Muscle of back (tissue), 11 donors: ENCODE data around the gene GRIA1. TPM values are rescaled to one million over a fixed set of nuclear protein-coding genes. Genes with fewer than 3 reads are reported as not detected.
"Not testable (repeated sequence)": the region's sequence is repeated elsewhere in the genome, so short reads cannot be mapped to it uniquely, and the experiment has no call there.

Experiments used
- DNase-seq, 3 donors: peaks; one replicate each; pipeline versions ENCODE4 v3.0.0 to v3.0.0-alpha.2; 2013
- polyA plus RNA-seq, 10 donors: library from polyadenylated mRNA; unstranded; fragments of 120-200 nt; gene quantifications; one replicate each; pipeline ENCODE4 v1.2.1, GENCODE V29; 2013; ENCODE audit not compliant: insufficient read length in 10 of 10

GRIA1 gene
- polyA plus RNA-seq, 10 donors = 0.65 to 1.9 (median 0.86) TPM

- peak in 1 of 3 donors; percentile 10 for DNase-seq
Observed at GRCh38 chr5:153714798-153715197, 224.3 kb downstream of the GRIA1 start.

GRCh38 chr5:153717287-153717686 lies 226.8 kb downstream of the GRIA1 start:
- no peak for DNase-seq

GRCh38 chr5:153718713-153719112 lies 228.2 kb downstream of the GRIA1 start:
- DNase-seq = peak in 2 of 3 donors; percentile 17 to 19

GRCh38 chr5:153719324-153719723 lies 228.9 kb downstream of the GRIA1 start:
- DNase-seq = no peak

DNA sequence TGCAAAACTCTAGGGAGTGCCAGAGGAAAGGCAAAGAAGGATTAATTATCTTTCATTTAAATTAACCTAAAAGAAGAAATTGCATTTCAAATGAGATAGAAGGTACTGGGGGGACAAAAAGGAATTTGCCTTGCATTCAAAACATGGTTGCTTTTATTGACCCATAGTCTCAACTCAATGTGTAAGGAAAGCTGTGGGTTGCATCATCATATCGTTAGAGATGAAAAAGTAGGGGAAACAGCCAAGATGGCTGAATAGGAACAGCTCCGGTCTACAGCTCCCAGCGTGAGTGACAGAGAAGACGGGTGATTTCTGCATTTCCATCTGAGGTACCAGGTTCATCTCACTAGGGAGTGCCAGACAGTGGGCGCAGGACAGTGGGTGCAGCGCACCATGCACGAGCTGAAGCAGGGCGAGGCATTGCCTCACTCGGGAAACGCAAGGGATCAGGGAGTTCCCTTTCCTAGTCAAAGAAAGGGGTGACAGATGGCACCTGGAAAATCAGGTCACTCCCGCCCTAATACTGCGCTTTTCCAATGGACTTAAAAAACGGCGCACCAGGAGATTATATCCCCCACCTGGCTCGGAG lies 232.6 kb downstream of the GRIA1 start:
- not testable (repeated sequence) for DNase-seq

DNA sequence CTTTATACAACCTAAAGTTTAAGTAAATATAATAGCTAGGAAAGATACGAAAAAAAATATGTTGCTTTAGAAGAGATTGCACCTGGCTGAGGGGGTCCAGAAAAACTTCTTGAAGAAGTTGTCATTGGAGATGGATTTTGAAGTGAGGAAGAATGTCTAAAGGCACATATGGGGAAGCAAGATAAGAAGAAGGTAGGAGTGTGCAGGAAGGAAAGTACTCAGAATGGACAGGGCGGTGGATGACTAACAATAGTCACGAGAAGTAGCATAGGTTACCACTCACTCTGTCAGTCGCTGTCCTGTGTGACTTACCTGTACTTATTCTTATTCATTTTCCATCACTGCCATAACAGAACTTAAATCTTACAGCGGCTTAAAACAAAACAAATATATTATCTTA lies 251.6 kb downstream of the GRIA1 start:
- no peak for DNase-seq

- no peak for DNase-seq
Observed at GRCh38 chr5:153744751-153745150, 254.3 kb downstream of the GRIA1 start.

GRCh38 chr5:153745778-153746395 lies 255.4 kb downstream of the GRIA1 start:
- no peak for DNase-seq

GRCh38 chr5:153746440-153746839 lies 256.0 kb downstream of the GRIA1 start:
- DNase-seq = no peak

GRCh38 chr5:153748823-153749222 lies 258.4 kb downstream of the GRIA1 start:
- no peak for DNase-seq

DNA sequence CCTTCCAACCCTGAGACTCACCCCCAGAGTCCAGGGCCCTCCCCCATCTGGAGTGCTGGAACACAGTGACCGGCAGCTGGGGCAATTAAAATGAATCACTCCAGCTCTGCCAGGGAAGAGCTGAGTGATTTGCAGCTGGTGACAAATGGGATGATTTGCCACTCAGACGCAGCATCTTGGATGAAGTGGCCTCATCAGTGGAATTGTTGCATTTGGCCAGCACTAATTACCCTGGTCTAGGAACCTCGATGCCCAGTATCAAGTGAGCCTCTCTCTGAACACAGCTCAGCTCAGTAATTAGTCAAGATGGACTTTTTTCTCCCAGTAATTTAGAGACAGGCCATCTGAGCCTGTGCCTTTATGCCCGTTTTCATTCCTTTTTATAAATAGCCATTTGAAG lies 259.5 kb downstream of the GRIA1 start:
- no peak for DNase-seq

DNA sequence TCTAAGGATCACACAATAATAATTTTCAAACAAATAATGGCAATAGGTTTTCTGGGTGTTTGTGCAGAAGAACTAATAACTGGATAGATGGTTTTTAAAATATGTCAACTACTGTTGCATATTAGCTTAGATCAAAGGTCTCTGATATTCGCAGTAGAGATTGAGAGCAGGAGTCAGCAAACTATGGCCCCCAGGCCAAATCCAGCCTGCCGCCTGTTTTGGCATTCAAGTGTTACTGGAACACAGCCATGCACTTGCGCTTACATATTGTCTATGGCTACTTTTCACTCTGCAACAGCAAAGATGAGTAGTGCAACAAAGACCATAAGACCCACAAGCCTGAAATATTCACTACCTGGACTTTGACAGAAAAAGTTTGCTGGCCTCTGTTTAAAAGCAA lies 260.8 kb downstream of the GRIA1 start:
- no peak for DNase-seq

DNA sequence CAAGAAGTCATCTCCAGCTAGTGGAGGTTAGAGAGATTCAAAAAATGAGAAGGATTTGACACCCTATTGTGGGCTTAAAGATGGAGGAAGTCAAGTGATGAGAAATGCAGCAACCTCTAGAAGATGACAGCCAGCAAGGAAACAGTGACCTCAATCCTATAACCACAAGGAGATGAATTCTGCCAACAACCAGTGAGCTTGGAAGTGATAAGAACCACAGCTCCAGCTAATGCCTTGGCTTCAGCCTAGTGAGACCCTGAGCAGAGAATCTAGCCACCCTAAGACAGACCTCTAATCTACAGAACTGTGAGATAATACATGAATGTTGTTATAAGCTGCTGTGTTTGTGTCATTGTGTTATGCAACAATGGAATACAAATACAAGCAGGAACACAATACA lies 262.4 kb downstream of the GRIA1 start:
- DNase-seq = peak in 1 of 3 donors; percentile 25

DNA sequence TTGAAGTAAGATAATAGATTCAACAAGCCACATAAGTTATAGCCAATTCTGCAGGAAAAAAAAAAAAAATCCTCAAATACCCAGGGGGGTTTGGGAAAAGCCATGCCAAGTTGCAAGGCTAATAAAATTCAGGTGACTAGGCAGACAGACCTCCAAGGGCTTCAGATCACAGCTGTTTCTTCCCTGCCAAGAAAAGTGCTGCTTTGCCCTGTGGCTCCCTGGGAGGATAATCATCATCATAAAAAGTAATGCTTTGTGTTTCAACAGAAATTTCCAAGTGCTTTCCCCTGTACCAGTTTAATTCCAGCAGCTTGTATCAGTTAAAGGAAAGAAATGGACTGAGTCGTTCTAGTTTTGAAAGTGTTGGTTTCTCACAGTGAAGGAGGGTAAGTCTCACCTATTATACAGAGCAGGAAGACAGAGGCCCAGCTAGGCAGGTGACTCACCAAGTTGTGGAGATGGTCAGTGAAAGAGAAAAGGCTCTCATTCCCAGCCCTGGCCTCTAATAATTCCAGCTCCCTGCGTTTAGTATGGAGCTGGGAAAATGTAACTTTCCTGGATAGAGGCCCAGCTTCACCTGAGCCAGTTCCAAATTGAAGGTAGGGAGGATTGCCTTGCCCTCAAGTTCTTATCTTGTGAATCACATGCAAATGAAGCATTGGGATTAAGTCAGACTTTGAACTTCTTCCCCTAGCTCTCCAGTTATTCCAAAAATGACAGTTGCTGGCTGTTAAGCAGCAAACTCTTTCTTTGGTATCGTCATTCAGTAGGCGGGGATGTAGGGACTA lies 263.4 kb downstream of the GRIA1 start:
- no peak for DNase-seq

- no peak for DNase-seq
Observed at GRCh38 chr5:153755913-153756500, 265.5 kb downstream of the GRIA1 start.

DNA sequence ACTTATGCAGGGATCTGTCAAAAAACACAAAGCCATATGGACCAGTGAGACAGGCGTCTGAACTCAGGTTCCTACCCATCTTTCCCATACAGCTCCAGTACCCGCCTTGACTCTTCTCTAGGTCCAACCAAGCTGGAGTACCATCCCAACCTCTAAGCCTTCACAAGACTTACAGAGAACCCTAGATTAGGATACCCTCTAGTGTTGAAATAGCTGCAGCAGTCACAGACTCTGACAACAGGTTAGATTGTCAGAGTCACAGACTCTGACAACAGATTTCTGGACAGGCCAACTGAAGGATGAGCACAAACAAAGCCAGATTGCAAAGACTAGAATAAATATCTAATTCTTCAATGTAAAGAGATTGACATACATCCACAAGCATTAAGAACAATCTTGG lies 266.1 kb downstream of the GRIA1 start:
- no peak for DNase-seq

DNA sequence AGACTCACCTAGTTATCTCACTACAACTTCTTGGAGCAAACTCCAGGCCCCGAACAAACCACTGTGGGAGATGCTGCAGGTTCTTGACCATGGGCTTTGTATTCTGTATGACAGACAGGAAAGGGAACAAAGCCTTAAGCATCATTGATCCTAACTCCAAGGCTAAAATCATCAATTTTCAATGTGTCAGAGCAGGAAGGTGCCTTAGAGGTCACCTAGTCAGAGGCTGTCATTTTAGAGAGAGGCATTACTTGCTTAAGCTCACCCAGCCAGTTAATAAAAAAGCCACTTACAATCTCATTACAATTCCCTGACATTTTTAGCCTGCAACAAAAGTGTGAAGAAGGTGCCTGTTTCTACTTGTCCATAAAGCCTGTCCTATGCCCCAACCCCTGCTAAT lies 275.5 kb downstream of the GRIA1 start:
- DNase-seq = no peak

GRCh38 chr5:153767221-153768188 lies 277.0 kb downstream of the GRIA1 start:
- DNase-seq = no peak

DNA sequence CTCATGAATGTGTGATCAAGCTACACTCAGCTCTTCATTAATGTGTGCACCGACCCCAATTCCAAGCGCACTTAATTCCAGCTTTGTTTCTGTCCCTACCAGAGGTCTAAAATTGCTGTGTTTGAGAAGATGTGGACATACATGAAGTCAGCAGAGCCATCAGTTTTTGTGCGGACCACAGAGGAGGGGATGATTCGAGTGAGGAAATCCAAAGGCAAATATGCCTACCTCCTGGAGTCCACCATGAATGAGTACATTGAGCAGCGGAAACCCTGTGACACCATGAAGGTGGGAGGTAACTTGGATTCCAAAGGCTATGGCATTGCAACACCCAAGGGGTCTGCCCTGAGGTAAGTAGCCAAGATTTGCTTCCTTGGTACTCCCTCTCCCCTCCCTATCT lies 279.6 kb downstream of the GRIA1 start:
- no peak for DNase-seq

DNA sequence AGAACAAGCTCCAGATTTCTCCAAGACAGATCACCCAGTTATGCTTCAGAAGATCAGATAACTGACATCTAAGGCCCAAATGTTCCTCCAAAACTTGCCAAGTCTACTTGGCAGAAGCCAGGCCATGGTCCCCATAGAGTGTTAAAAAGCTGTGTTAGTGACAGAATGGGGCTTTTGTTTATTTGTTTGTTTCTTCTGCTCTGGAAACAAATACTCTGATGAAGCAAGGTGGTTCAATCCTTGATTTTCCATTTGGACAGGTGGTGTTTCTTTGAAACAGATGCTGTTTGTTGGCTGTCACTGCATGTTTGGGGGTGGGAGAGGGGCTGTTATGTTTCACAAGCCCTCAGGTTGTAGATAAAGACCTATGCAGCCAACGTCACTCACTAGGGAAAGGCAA lies 284.2 kb downstream of the GRIA1 start:
- no peak for DNase-seq

- DNase-seq = no peak
Observed at GRCh38 chr5:153775923-153776322, 285.5 kb downstream of the GRIA1 start.
